NCI-H510A treated with DMSO at 0.1 percent for 48 hours (cell line): ENCODE results near the gene ORAI1.
A peak's percentile ranks its signal among the peaks of the same experiment; 100 is the strongest.
"Not testable (repeated sequence)": the region's sequence is repeated elsewhere in the genome, so short reads cannot be mapped to it uniquely, and the experiment has no call there.

ENCODE experiments used
- DNase-seq: peaks from one replicate; lab custom pipeline; 2025; lab: John Stamatoyannopoulos, UW

ORAI1 gene

DNA sequence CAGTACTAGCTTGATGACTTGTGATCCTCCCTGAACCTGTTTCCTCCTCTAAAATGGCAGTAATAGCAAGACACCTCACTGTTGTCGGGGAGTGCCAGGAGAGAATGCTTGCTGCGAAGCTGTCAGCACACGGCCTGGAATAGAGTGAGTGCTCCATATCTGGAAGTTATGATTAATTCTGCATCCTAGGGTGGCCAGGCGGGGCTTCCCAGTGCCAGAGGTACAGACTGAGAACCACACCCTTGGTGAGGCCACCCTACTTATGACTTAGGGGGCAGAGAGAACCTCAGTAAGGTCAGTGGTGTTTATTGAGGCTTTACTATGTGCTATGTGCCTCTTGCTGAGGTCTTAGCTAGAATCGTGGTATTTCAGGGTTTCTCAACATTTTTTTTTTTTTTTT is 23.0 kb downstream of the ORAI1 start:
- DNase-seq, result no peak

- DNase-seq, result no peak
Measured at GRCh38 chr12:121649819-121650353, 23.6 kb downstream of the ORAI1 start.

- DNase-seq, result no peak
Measured at GRCh38 chr12:121651320-121651719, 25.0 kb downstream of the ORAI1 start.

- DNase-seq, result no peak
Measured at GRCh38 chr12:121652767-121653497, 26.6 kb downstream of the ORAI1 start.

GRCh38 chr12:121653999-121654398 is 27.7 kb downstream of the ORAI1 start:
- DNase-seq, result no peak

DNA sequence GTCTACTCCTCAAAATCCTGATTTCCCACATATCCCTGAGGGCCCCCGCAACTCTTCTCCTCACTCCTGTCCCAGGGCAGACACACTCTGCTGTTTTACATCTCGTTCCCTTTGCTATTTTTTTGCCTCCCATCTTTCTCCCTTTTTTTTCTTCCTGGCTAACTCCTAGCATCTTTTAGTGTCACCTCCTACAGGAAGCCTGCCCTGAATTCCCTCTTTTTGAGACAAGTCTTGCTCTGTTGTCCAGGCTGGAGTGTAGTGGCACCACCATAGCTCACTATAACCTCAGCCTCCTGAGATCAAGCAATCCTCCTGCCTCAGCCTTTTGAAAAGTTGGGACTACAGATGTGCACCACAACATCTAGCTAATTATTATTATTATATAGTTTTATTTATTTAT is 29.8 kb downstream of the ORAI1 start:
- no peak for DNase-seq

DNA sequence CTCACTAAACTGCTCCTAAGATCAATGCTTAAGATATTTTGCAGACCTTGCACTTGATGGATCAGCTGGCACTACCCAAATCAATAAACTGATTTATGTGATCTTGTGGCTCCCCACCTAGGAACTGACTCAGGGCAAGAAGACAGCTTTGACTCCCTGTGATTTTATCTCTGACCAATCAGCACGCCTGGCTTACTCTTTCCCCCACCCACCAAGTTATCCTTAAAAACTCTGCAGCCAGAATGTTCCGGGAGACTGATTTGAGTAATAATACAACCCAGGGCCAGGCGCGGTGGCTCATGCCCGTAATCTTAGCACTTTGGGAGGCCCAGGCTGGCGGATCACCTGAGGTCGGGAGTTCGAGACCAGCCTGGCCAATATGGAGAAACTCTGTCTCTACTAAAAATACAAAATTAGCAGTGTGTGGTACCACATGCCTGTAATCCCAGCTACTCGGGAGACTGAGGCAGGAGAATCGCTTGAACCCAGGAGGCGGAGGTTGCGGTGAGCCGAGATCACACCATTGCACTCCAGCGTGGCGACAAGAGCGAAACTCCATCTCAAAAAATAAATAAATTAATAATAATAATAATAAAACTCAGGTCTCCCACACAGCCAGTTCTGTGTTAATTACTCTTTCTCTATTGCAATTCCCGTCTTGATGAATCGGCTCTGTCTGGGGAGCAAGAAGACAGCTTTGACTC is 31.1 kb downstream of the ORAI1 start:
- DNase-seq, result no peak

- not testable (repeated sequence) for DNase-seq
Measured at GRCh38 chr12:121661353-121662105, 35.2 kb downstream of the ORAI1 start.

GRCh38 chr12:121663610-121663929 is 37.2 kb downstream of the ORAI1 start:
- no peak for DNase-seq

DNA sequence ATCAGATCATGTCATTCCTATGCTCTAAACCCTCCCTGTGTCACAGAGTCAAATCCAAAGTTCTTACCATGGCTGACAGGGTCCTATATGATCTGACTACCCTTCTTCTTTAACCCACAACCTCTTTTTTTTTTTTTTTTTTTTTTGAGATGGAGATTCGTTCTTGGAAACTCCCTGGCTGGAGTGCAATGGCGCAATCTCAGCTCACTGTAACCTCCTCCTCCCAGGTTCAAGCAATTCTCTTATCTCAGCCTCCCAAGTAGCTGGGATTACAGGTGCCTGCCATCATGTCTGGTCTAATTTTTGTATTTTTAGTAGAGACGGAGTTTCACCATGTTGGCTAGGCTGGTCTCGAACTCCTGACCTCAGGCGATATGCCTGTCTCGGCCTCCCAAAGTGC is 40.5 kb downstream of the ORAI1 start:
- DNase-seq, result not testable (repeated sequence)

GRCh38 chr12:121668750-121669520 is 42.6 kb downstream of the ORAI1 start:
- no peak for DNase-seq

GRCh38 chr12:121669521-121669900 is 43.2 kb downstream of the ORAI1 start, which contains the start of gene MORN3:
TSS of gene MORN3 (minus strand) at chr12:121669654. CDS start at chr12:121669483, 171 bp downstream.
- DNase-seq, result no peak

- DNase-seq, result peak; percentile 25
Measured at GRCh38 chr12:121673013-121673511, 46.7 kb downstream of the ORAI1 start.

- DNase-seq, result no peak
Measured at GRCh38 chr12:121676190-121676589, 49.9 kb downstream of the ORAI1 start.

DNA sequence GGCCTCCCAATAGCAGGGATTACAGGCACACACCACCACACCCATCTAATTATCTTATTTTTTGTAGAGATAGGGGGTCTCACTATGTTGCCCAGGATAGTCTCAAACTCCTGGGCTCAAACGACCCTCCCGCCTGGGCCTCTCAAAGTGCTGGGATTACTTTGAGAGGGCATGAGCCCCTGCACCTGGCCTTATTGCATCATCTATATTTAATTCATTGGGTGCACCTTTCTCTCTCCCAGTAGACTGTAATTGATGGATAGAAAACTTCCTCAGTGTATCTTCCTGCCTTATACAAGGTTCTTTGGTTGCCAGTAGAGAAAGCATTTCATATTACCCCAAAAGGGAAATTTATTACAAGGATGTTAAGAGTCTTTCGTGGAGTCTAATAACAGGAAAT is 52.0 kb downstream of the ORAI1 start:
- peak; percentile 76 for DNase-seq

DNA sequence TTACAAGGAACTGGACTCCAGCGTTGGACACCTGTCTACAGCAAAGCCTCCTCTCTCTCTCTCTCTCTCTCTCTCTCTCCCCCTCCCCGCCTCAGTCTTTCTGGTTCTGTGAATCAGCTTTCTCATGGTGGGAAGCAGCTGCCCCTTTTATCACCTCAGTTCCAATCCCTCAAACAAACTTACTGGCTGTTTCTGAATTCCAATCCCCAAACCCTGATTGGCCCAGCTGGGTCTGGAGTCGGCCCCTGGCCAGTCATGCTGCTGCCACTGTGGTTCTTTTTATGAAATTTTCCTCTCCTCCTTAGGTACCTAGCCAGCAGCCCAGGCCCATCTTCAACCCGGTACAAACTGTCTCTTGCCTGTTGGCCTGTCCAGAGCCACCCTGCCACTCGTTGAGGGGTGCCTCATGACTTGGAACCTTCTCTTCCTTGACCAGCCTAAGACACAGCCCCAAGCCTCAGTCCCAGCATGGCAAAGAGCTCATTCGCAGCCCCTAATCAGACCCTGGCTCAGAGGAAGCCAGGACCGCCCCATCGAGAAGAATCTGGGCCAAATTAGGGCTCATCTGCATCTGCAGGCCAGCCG is 52.5 kb downstream of the ORAI1 start:
- peak; percentile 76 for DNase-seq

- not testable (repeated sequence) for DNase-seq
Measured at GRCh38 chr12:121679661-121680197, 53.4 kb downstream of the ORAI1 start.

DNA sequence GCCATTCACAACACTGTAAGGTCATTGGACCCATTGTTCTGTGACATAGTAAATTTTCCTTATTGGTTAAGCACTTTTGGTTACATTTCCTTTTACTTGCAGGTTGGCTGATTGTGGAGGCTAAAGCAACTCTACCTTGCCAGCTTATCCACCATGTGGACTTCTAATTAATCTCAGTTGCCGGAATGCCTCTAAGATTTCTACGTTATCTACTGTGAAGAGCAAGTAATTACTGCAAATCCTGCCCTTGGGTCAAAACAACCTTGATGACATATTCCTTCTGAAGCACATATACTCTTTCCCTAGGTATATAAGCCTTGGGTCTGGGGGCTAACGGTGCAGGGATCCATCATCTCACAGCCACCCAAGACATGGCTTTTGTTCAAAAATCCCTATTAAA is 62.6 kb downstream of the ORAI1 start:
- DNase-seq, result no peak

GRCh38 chr12:121689430-121689829 is 63.1 kb downstream of the ORAI1 start:
- no peak for DNase-seq
